Measurements from ENCODE around the gene ZBTB22. TPM values are rescaled to one million over a fixed set of nuclear protein-coding genes. Genes with fewer than 3 reads are reported as not detected.
A peak's percentile ranks its signal among the peaks of the same experiment; 100 is the strongest.

Gene ZBTB22
- total RNA-seq, 1 experiment from 2014 or later, result 11.7 TPM

DNA sequence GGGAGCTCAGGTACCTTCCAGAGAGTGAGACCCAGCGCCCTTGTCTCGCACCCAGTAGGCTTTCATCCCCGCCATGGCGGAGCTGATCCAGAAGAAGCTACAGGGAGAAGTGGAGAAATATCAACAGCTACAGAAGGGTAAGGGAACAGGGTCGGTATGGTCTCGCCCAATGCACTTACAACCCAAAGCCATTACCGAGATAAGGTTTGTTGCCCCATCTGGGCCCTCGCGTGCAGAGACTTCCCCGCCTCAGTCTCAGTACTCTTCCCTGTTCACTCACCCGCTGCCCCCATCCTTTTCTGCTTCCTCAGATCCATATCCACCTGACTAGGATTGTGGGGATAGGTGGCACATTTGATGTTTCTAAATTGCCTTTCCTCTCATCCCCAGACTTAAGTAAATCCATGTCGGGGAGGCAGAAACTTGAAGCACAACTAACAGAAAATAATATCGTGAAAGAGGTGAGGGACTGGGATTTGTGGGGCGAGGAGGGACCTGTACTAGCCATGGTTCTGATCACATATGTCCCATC is 27.7 kb downstream of the ZBTB22 start:
- TF ChIP-seq ZNF274 (IDR thresholded peaks at IDR 0.05; ENCODE audit: low read depth, low read length) (no peak), POLR2A (IDR thresholded peaks at IDR 0.05; ENCODE audit: borderline replicate concordance, extremely low read depth, insufficient read depth, insufficient read length) (no peak), SRF (IDR thresholded peaks at IDR 0.05; ENCODE audit: low read depth) (no peak), CEBPB (IDR thresholded peaks at IDR 0.05; ENCODE audit: low read depth) (no peak), EZH2phosphoT487 (IDR thresholded peaks at IDR 0.05; ENCODE audit: borderline replicate concordance) (no peak), EGR1 (IDR thresholded peaks at IDR 0.05; ENCODE audit: low read depth) (no peak), RAD21 (IDR thresholded peaks at IDR 0.05; ENCODE audit: low read depth) (no peak), YY1 (IDR thresholded peaks at IDR 0.05; ENCODE audit: extremely low read depth, insufficient replicate concordance, low read depth, low read length) (no peak), POLR2AphosphoS5 (IDR thresholded peaks at IDR 0.05; ENCODE audit: low read depth, low read length) (no peak), ZFX (IDR thresholded peaks at IDR 0.05) (no peak)
- TF ChIP-seq, protein P1, sequence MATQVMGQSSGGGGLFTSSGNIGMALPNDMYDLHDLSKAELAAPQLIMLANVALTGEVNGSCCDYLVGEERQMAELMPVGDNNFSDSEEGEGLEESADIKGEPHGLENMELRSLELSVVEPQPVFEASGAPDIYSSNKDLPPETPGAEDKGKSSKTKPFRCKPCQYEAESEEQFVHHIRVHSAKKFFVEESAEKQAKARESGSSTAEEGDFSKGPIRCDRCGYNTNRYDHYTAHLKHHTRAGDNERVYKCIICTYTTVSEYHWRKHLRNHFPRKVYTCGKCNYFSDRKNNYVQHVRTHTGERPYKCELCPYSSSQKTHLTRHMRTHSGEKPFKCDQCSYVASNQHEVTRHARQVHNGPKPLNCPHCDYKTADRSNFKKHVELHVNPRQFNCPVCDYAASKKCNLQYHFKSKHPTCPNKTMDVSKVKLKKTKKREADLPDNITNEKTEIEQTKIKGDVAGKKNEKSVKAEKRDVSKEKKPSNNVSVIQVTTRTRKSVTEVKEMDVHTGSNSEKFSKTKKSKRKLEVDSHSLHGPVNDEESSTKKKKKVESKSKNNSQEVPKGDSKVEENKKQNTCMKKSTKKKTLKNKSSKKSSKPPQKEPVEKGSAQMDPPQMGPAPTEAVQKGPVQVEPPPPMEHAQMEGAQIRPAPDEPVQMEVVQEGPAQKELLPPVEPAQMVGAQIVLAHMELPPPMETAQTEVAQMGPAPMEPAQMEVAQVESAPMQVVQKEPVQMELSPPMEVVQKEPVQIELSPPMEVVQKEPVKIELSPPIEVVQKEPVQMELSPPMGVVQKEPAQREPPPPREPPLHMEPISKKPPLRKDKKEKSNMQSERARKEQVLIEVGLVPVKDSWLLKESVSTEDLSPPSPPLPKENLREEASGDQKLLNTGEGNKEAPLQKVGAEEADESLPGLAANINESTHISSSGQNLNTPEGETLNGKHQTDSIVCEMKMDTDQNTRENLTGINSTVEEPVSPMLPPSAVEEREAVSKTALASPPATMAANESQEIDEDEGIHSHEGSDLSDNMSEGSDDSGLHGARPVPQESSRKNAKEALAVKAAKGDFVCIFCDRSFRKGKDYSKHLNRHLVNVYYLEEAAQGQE (IDR thresholded peaks at IDR 0.05; ENCODE audit: low read depth), result no peak
- TF ChIP-seq, protein P2, sequence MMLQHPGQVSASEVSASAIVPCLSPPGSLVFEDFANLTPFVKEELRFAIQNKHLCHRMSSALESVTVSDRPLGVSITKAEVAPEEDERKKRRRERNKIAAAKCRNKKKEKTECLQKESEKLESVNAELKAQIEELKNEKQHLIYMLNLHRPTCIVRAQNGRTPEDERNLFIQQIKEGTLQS (IDR thresholded peaks at IDR 0.05), result no peak
- TF ChIP-seq, protein P3, sequence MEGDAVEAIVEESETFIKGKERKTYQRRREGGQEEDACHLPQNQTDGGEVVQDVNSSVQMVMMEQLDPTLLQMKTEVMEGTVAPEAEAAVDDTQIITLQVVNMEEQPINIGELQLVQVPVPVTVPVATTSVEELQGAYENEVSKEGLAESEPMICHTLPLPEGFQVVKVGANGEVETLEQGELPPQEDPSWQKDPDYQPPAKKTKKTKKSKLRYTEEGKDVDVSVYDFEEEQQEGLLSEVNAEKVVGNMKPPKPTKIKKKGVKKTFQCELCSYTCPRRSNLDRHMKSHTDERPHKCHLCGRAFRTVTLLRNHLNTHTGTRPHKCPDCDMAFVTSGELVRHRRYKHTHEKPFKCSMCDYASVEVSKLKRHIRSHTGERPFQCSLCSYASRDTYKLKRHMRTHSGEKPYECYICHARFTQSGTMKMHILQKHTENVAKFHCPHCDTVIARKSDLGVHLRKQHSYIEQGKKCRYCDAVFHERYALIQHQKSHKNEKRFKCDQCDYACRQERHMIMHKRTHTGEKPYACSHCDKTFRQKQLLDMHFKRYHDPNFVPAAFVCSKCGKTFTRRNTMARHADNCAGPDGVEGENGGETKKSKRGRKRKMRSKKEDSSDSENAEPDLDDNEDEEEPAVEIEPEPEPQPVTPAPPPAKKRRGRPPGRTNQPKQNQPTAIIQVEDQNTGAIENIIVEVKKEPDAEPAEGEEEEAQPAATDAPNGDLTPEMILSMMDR (IDR thresholded peaks at IDR 0.05 in 2 of 3, conservative IDR thresholded peaks at IDR 0.05 in 1 of 3; ENCODE audit: borderline replicate concordance in 1 of 3, insufficient read depth in 1 of 3, low read depth in 2 of 3, low read length in 2 of 3), result no peak
- TF ChIP-seq, protein P4, sequence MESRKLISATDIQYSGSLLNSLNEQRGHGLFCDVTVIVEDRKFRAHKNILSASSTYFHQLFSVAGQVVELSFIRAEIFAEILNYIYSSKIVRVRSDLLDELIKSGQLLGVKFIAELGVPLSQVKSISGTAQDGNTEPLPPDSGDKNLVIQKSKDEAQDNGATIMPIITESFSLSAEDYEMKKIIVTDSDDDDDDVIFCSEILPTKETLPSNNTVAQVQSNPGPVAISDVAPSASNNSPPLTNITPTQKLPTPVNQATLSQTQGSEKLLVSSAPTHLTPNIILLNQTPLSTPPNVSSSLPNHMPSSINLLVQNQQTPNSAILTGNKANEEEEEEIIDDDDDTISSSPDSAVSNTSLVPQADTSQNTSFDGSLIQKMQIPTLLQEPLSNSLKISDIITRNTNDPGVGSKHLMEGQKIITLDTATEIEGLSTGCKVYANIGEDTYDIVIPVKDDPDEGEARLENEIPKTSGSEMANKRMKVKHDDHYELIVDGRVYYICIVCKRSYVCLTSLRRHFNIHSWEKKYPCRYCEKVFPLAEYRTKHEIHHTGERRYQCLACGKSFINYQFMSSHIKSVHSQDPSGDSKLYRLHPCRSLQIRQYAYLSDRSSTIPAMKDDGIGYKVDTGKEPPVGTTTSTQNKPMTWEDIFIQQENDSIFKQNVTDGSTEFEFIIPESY (IDR thresholded peaks at IDR 0.05; ENCODE audit: extremely low read depth, insufficient replicate concordance, low read length), result no peak
- CTCF ChIA-PET, result interaction anchor here (1.1 to 2.3 kb wide), 5 partner anchors 8 to 13 kb away, joined by 3 to 11 read pairs (median 6); partner anchors contain the start of genes B3GALT4 and RGL2
- no peaks in the 10 kb centered on the region for H3K9me3 ChIP-seq (ENCODE audit: control insufficient read depth in 1 of 2, insufficient read depth in 1 of 2, low read depth in 1 of 2, low read length in 2 of 2)
- peaks cover 10 to 15% of the 10 kb centered on the region in 2 experiments for H3K4me1 ChIP-seq (ENCODE audit: control insufficient read depth in 1 of 2, insufficient read depth in 2 of 2, low read length in 2 of 2)
- H3K27ac ChIP-seq (ENCODE audit: low read depth, low read length), result peak overlapping the region; percentile 67
- H4K20me1 ChIP-seq (ENCODE audit: insufficient read depth), result no peaks in the 10 kb centered on the region
- no peak overlapping the region for H2AFZ ChIP-seq (ENCODE audit: low read depth, low read length, poor library complexity, severe bottlenecking)
- intact Hi-C loops (cut with micrococcal nuclease), result loop anchor here (5.0 kb wide), 1 partner anchor 102 kb away; the partner anchor contains the start of gene KIFC1
- H3K9ac ChIP-seq (ENCODE audit: low read length), result peak overlapping the region; percentile 90
- no peaks in the 10 kb centered on the region for H3K27me3 ChIP-seq (ENCODE audit: insufficient read depth, low read length)
- H3K36me3 ChIP-seq (ENCODE audit: control insufficient read depth in 1 of 2, insufficient read depth in 2 of 2, low read length in 2 of 2), result peaks cover 21 to 27% of the 10 kb centered on the region in 2 experiments; a peak in 3 of 4 replicates
- no peak for DNase-seq (ENCODE audit: low read depth, low spot score)
- peak overlapping the region; percentile 97 for H3K4me3 ChIP-seq (replicated peaks in 1 of 2; ENCODE audit: low read depth in 1 of 2, low read length in 2 of 2)
- H3K79me2 ChIP-seq (ENCODE audit: insufficient read depth, low read length), result peaks cover 53% of the 10 kb centered on the region
- POLR2A ChIA-PET, result interaction anchor here (1.1 to 2.1 kb wide), 6 partner anchors 8 to 28 kb away, joined by 4 to 11 read pairs (median 10); partner anchors contain the start of genes B3GALT4, RGL2, RPS18 and VPS52
- TSS peak; percentile 88 for BruUV-seq (replicated peaks)
- H3K9me2 ChIP-seq (ENCODE audit: insufficient read depth), result no peaks in the 10 kb centered on the region
- RAD21 ChIA-PET (ENCODE audit: low non-redundant PET in 1 of 2, low total read pairs in 2 of 2, uncharacterized antibody in 2 of 2, unreplicated experiment in 2 of 2), result no interaction called here
- H3K4me2 ChIP-seq (ENCODE audit: low read length), result peak overlapping the region; percentile 96
- ATAC-seq, result peak; percentile 35
